MM.1S (cell line): ENCODE data around the gene AGR3.

ENCODE experiments used
- CTCF ChIP-seq: fragments of 300-600 bp; sonication (generic); IDR thresholded peaks from 2 replicates; pipeline ENCODE4 v1.5.1; 2016; ENCODE audit warnings: antibody characterized with exemption, low read length, mixed read lengths
- EZH2phosphoT487 ChIP-seq: fragments of 300-600 bp; sonication (generic); IDR thresholded peaks from 2 replicates; pipeline ENCODE4 v1.6.1; 2018; ENCODE audit warnings: antibody characterized with exemption, low read length

GRCh38 chr7:16889305-16889704 lies 7.5 kb upstream of the AGR3 start:
- TF ChIP-seq EZH2phosphoT487 (no peak), CTCF (no peak)
